Panc1 (cell line): Measurements from ENCODE around the gene LRRC26. TPM values are rescaled to one million over a fixed set of nuclear protein-coding genes. Genes with fewer than 3 reads are reported as not detected.

Source experiments
- ATAC-seq: fragments of 200-7000 bp; cut with Tn5 transposase; 2 replicates; pipeline ENCODE4 v1.9.1; 2020; ENCODE audit warnings: mild to moderate bottlenecking, moderate library complexity
- BruUV-seq: library from RNA; stranded (reverse); fragments of 400-500 nt; replicated peaks from 2 replicates; lab custom pipeline; 2021; lab: Mats Ljungman, UMichigan
- CTCF ChIA-PET: fragments of 300-600 bp; sonication (Branson Sonifier 250); formaldehyde crosslinking; loops from one replicate; lab custom pipeline; 2022; ENCODE audit warnings: antibody characterized with exemption; lab: Charles Lee
- POLR2A ChIA-PET: fragments of 300-600 bp; sonication (Branson Sonifier 250); formaldehyde crosslinking; loops from one replicate; lab custom pipeline; 2022; ENCODE audit warnings: antibody characterized with exemption; lab: Charles Lee
- DNase-seq: peaks from one replicate; pipeline ENCODE4 v3.0.0-alpha.2; 2010; ENCODE audit warnings: low read depth, low spot score
- H3K27ac ChIP-seq: 2 replicates; pipeline ENCODE4 v1.5.1; 2011; ENCODE audit warnings: mild to moderate bottlenecking, low read length, inconsistent platforms
- H3K27me3 ChIP-seq: fragments of 200-500 bp; sonication (Bioruptor generic); 2 replicates; pipeline ENCODE4 v1.6.0; 2014; ENCODE audit warnings: low read length, inconsistent platforms; ENCODE audit not compliant: control insufficient read depth, insufficient read depth
- H3K36me3 ChIP-seq: fragments of 200-500 bp; sonication (Bioruptor generic); 2 replicates; pipeline ENCODE4 v1.5.1; 2014; ENCODE audit warnings: inconsistent platforms, mild to moderate bottlenecking, low read length, moderate library complexity; ENCODE audit not compliant: control insufficient read depth, insufficient read depth
- H3K4me1 ChIP-seq: 2 replicates; pipeline ENCODE4 v1.5.1; 2011; ENCODE audit warnings: inconsistent platforms, mild to moderate bottlenecking, low read length, moderate library complexity; ENCODE audit not compliant: control insufficient read depth, insufficient read depth
- H3K4me3 ChIP-seq, 2 experiments: 2 replicates each; pipeline ENCODE4 v1.5.1; 2011 to 2012; ENCODE audit warnings: low read depth in 2 of 2, low read length in 2 of 2, mild to moderate bottlenecking in 2 of 2, inconsistent platforms in 1 of 2, moderate library complexity in 1 of 2
- H3K9me3 ChIP-seq: fragments of 200-500 bp; sonication (Bioruptor generic); 2 replicates; pipeline ENCODE4 v1.5.1; 2014; ENCODE audit warnings: low read depth, mild to moderate bottlenecking, inconsistent platforms, low read length, moderate library complexity; ENCODE audit not compliant: control insufficient read depth, insufficient read depth
- POLR2AphosphoS5 ChIP-seq: IDR thresholded peaks from 2 replicates; pipeline ENCODE4 v1.6.1; 2012; ENCODE audit warnings: mild to moderate bottlenecking, low read depth, low read length, moderate library complexity
- SIN3A ChIP-seq: IDR thresholded peaks from 2 replicates; pipeline ENCODE4 v1.6.1; 2012; ENCODE audit warnings: low read depth, mild to moderate bottlenecking, low read length, moderate library complexity, borderline replicate concordance; ENCODE audit not compliant: insufficient read depth
- TCF7L2 ChIP-seq: IDR thresholded peaks from 2 replicates; pipeline ENCODE4 v1.6.1; 2011; ENCODE audit warnings: mild to moderate bottlenecking, low read depth, low read length, inconsistent platforms
- in situ Hi-C: cut with HindIII; loops from 2 replicates; pipeline ENCODE4 v1.10.0; 2016; ENCODE audit warnings: low sequenced_read_pairs, low pct_unique_long_range_greater_than_20kb
- intact Hi-C: fragments of 100-400 bp; cut with micrococcal nuclease; formaldehyde crosslinking; loops from one replicate; pipeline ENCODE4 v1.10.0; 2022; ENCODE audit not compliant: unreplicated experiment
- total RNA-seq: library from RNA; stranded (reverse); gene quantifications from one replicate; pipeline ENCODE4 v1.2.1, GENCODE V29; 2021; ENCODE audit not compliant: unreplicated experiment
- TF ChIP-seq, protein P1 (sequence below), 2 experiments: IDR thresholded peaks; 2 replicates each; pipeline ENCODE4 v1.6.1; 2011 to 2012; ENCODE audit warnings: low read depth in 2 of 2, control low read depth in 1 of 2, low read length in 1 of 2, mild to moderate bottlenecking in 1 of 2, moderate library complexity in 1 of 2; ENCODE audit not compliant: insufficient read depth in 1 of 2
- TF ChIP-seq, protein P2 (sequence below): fragments of 450-650 bp; IDR thresholded peaks from 2 replicates; pipeline ENCODE4 v1.5.1; 2017; ENCODE audit warnings: mild to moderate bottlenecking

The LRRC26 gene
- total RNA-seq, 1 experiment from 2014 or later: 0.69 TPM

DNA sequence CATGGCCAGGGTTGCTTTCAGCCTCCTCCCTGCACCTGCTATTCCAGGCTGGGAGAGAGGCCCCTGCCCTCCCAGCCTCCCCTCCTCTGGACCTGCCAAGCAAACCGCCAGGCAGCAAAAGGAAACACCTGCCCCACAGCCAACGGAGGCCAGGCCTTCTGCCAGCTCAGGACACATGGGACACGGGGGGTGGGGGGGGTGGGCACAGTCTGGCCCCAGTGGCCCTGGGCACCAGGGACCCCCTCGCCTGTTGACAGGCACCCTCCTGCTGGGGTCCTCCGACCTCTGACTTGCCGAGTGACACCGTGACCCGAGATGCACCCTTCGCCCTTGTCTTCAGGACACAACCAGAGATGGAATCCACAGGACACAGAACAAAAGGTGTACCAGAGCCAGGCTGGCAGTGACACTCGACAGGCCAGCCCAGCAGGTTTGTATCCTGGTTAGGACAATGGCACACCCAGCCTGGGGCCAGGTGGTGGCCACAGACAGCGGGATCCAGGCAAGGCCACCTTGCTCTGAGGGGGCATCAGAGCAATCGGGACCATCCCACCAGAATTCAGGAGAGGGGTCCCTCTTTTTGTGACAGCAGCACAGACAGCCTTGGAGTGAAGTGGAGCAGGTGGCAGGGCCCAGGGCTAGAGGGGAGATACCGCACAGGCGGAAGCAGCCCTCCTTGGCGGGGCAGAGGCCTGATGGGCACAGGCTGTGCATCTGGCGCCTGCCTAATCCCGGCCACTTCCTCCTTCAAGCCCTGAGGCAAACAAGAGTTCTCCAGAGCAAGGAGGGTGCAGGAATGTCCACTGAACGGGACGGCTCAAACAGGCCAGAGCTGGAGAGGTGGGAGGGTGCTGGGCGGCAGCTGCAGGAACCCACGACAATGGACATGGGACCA lies 3.3 kb upstream of the LRRC26 start:
- Histone ChIP-seq H3K36me3 (no peaks in the 10 kb centered on the region), H3K9me3 (no peaks in the 10 kb centered on the region), H3K27me3 (no peaks in the 10 kb centered on the region), H3K27ac (no peak overlapping the region), H3K4me1 (peaks cover 6% of the 10 kb centered on the region), H3K4me3 (no peak overlapping the region)
- ChIA-PET POLR2A (no interaction called here), CTCF (no interaction called here)
- ATAC-seq (no peak), DNase-seq (no peak)
- intact Hi-C loops (no loop called here), in situ Hi-C loops (no loop called here)
- TF ChIP-seq TCF7L2 (no peak), POLR2AphosphoS5 (no peak)
- BruUV-seq: no TSS peak

DNA sequence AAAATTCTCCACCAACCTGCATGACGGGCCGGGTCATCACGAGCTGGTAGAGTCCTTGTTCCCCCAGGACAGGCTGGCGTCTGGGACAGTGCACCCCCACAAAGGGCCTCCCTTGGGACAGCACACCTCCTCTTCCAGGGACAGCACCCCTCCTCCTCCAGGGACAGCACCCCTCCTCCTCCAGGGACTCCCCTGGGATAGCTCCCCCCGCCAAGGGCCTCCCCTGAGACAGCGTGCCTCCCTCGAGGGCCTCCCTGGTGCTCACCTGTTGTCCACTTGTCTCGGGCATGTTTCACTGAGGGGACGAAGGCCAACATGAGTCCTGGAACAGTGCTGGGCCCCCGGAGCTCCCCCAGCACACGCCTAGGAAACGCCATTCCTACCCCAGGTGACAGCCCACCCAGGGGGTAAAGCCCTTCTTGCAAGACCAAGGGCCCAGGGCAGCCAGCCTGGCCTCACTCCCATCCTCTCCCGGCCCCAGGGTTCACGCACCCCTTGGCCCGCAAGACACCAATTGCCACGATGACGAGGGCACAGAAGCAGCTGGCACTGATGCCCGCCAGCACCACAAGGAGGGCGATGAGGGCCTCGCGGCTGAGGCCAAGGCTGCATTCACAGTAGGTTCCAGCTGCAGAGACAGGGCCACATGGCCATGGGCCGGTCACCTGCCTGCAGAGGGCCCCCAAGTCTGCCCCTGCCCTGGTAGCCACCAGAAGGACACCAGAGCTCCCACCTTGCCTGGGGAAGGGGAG lies 1.5 kb upstream of the LRRC26 start:
- Histone ChIP-seq H3K36me3 (no peaks in the 10 kb centered on the region), H3K9me3 (no peaks in the 10 kb centered on the region), H3K27me3 (no peaks in the 10 kb centered on the region), H3K4me1 (peaks cover 6% of the 10 kb centered on the region), H3K27ac (no peak overlapping the region), H3K4me3 (no peak overlapping the region)
- DNase-seq (no peak), ATAC-seq (no peak)
- ChIA-PET CTCF (no interaction called here), POLR2A (no interaction called here)
- intact Hi-C loops (no loop called here), in situ Hi-C loops (no loop called here)
- TF ChIP-seq, protein P1, sequence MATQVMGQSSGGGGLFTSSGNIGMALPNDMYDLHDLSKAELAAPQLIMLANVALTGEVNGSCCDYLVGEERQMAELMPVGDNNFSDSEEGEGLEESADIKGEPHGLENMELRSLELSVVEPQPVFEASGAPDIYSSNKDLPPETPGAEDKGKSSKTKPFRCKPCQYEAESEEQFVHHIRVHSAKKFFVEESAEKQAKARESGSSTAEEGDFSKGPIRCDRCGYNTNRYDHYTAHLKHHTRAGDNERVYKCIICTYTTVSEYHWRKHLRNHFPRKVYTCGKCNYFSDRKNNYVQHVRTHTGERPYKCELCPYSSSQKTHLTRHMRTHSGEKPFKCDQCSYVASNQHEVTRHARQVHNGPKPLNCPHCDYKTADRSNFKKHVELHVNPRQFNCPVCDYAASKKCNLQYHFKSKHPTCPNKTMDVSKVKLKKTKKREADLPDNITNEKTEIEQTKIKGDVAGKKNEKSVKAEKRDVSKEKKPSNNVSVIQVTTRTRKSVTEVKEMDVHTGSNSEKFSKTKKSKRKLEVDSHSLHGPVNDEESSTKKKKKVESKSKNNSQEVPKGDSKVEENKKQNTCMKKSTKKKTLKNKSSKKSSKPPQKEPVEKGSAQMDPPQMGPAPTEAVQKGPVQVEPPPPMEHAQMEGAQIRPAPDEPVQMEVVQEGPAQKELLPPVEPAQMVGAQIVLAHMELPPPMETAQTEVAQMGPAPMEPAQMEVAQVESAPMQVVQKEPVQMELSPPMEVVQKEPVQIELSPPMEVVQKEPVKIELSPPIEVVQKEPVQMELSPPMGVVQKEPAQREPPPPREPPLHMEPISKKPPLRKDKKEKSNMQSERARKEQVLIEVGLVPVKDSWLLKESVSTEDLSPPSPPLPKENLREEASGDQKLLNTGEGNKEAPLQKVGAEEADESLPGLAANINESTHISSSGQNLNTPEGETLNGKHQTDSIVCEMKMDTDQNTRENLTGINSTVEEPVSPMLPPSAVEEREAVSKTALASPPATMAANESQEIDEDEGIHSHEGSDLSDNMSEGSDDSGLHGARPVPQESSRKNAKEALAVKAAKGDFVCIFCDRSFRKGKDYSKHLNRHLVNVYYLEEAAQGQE (IDR thresholded peaks at IDR 0.05; ENCODE audit: insufficient read depth in 1 of 2, low read depth in 2 of 2, low read length in 1 of 2): no peak
- TF ChIP-seq SIN3A (no peak), POLR2AphosphoS5 (no peak), TCF7L2 (no peak)
- TF ChIP-seq, protein P2, sequence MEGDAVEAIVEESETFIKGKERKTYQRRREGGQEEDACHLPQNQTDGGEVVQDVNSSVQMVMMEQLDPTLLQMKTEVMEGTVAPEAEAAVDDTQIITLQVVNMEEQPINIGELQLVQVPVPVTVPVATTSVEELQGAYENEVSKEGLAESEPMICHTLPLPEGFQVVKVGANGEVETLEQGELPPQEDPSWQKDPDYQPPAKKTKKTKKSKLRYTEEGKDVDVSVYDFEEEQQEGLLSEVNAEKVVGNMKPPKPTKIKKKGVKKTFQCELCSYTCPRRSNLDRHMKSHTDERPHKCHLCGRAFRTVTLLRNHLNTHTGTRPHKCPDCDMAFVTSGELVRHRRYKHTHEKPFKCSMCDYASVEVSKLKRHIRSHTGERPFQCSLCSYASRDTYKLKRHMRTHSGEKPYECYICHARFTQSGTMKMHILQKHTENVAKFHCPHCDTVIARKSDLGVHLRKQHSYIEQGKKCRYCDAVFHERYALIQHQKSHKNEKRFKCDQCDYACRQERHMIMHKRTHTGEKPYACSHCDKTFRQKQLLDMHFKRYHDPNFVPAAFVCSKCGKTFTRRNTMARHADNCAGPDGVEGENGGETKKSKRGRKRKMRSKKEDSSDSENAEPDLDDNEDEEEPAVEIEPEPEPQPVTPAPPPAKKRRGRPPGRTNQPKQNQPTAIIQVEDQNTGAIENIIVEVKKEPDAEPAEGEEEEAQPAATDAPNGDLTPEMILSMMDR: no peak
- BruUV-seq: no TSS peak
